WTC11 (cell line): ENCODE data around the gene SPOCK1. TPM values are rescaled to one million over a fixed set of nuclear protein-coding genes. Genes with fewer than 3 reads are reported as not detected.

Source experiments
- ATAC-seq: fragments of 200-7000 bp; cut with Tn5 transposase; 2 replicates; pipeline ENCODE4 v1.10.0; 2021; ENCODE audit warnings: mild to moderate bottlenecking, moderate library complexity
- CTCF ChIA-PET: fragments of 300-600 bp; sonication (Branson Sonifier 250); formaldehyde crosslinking; loops from one replicate; lab custom pipeline; 2021; ENCODE audit warnings: antibody characterized with exemption; lab: Charles Lee
- POLR2A ChIA-PET: fragments of 350-600 bp; sonication (Branson Sonifier 250); formaldehyde crosslinking; loops from one replicate; lab custom pipeline; 2021; ENCODE audit warnings: antibody characterized with exemption; lab: Charles Lee
- DNase-seq: peaks from one replicate; pipeline ENCODE4 v3.0.0; 2021; ENCODE audit warnings: low spot score
- H3K27ac Mint-ChIP-seq: 2 replicates; pipeline ENCODE4 v1.8.0; 2021; ENCODE audit warnings: mixed read lengths
- H3K27me3 Mint-ChIP-seq: 2 replicates; pipeline ENCODE4 v1.8.0; 2021; ENCODE audit warnings: low read depth, mild to moderate bottlenecking, moderate library complexity, mixed read lengths
- H3K36me3 Mint-ChIP-seq: 2 replicates; pipeline ENCODE4 v1.8.0; 2021; ENCODE audit warnings: mixed read lengths
- H3K4me1 Mint-ChIP-seq: 2 replicates; pipeline ENCODE4 v1.8.0; 2022; ENCODE audit warnings: mixed read lengths
- H3K4me3 Mint-ChIP-seq: 2 replicates; pipeline ENCODE4 v1.8.0; 2021; ENCODE audit warnings: mild to moderate bottlenecking, moderate library complexity, mixed read lengths
- H3K9me3 Mint-ChIP-seq: 2 replicates; pipeline ENCODE4 v1.8.0; 2021; ENCODE audit warnings: mixed read lengths
- ATF2 ChIP-seq: sonication (generic); formaldehyde crosslinking; IDR thresholded peaks from 2 replicates; pipeline ENCODE4 v1.8.1; 2022; ENCODE audit warnings: low read depth, missing genetic modification reagents, borderline replicate concordance
- CREM ChIP-seq: sonication (generic); formaldehyde crosslinking; IDR thresholded peaks from 2 replicates; pipeline ENCODE4 v1.8.1; 2022; ENCODE audit warnings: mild to moderate bottlenecking, missing genetic modification reagents, moderate library complexity
- FOXJ3 ChIP-seq: sonication (generic); formaldehyde crosslinking; IDR thresholded peaks from 2 replicates; pipeline ENCODE4 v1.9.0; 2021; ENCODE audit warnings: missing genetic modification reagents, mild to moderate bottlenecking, borderline replicate concordance
- GABPB1 ChIP-seq: sonication (generic); formaldehyde crosslinking; IDR thresholded peaks from 2 replicates; pipeline ENCODE4 v1.8.1; 2023; ENCODE audit warnings: mild to moderate bottlenecking, missing genetic modification reagents
- GRHL2 ChIP-seq: fragments of 250-450 bp; sonication (Bioruptor Pico); IDR thresholded peaks from 2 replicates; pipeline ENCODE4 v1.8.0; 2022; ENCODE audit warnings: mild to moderate bottlenecking, moderate library complexity; ENCODE audit not compliant: insufficient replicate concordance, severe bottlenecking
- JUN ChIP-seq: sonication (generic); formaldehyde crosslinking; IDR thresholded peaks from 2 replicates; pipeline ENCODE4 v1.8.0; 2023; ENCODE audit warnings: mild to moderate bottlenecking, missing genetic modification reagents
- MLX ChIP-seq: sonication (generic); formaldehyde crosslinking; IDR thresholded peaks from 2 replicates; pipeline ENCODE4 v1.8.1; 2023; ENCODE audit warnings: mild to moderate bottlenecking, missing genetic modification reagents, moderate library complexity
- NFATC4 ChIP-seq: fragments of 250-450 bp; sonication (Bioruptor Pico); IDR thresholded peaks from 2 replicates; pipeline ENCODE4 v1.9.0; 2021; ENCODE audit warnings: mild to moderate bottlenecking
- NR2C2 ChIP-seq: sonication (generic); formaldehyde crosslinking; IDR thresholded peaks from 2 replicates; pipeline ENCODE4 v1.8.0; 2022; ENCODE audit warnings: mild to moderate bottlenecking, missing genetic modification reagents
- PRRX2 ChIP-seq: fragments of 250-450 bp; sonication (Bioruptor Pico); IDR thresholded peaks from 2 replicates; pipeline ENCODE4 v1.8.0; 2021; ENCODE audit warnings: mild to moderate bottlenecking
- SP1 ChIP-seq: sonication (generic); formaldehyde crosslinking; conservative IDR thresholded peaks from 2 replicates; pipeline ENCODE4 v1.8.1; 2022; ENCODE audit warnings: missing genetic modification reagents
- TEAD4 ChIP-seq: sonication (generic); formaldehyde crosslinking; IDR thresholded peaks from 2 replicates; pipeline ENCODE4 v1.8.0; 2022; ENCODE audit warnings: mild to moderate bottlenecking, missing genetic modification reagents
- ZBTB21 ChIP-seq: sonication (generic); formaldehyde crosslinking; IDR thresholded peaks from 2 replicates; pipeline ENCODE4 v1.8.1; 2023; ENCODE audit warnings: mild to moderate bottlenecking, missing genetic modification reagents, borderline replicate concordance
- ZNF416 ChIP-seq: fragments of 250-450 bp; sonication (Bioruptor Pico); IDR thresholded peaks from 2 replicates; pipeline ENCODE4 v1.9.0; 2021; ENCODE audit warnings: mild to moderate bottlenecking, inconsistent platforms
- ZNF423 ChIP-seq: fragments of 250-450 bp; sonication (Bioruptor Pico); IDR thresholded peaks from 2 replicates; pipeline ENCODE4 v2.1.2; 2022; ENCODE audit warnings: mild to moderate bottlenecking, moderate library complexity
- ZNF671 ChIP-seq: fragments of 250-450 bp; sonication (Bioruptor Pico); IDR thresholded peaks from 2 replicates; pipeline ENCODE4 v1.8.0; 2021; ENCODE audit warnings: mild to moderate bottlenecking
- total RNA-seq: library from RNA; stranded (reverse); gene quantifications from 3 replicates; pipeline ENCODE4 v1.2.3, GENCODE V29; 2021
- TF ChIP-seq, protein P1 (sequence below): sonication (generic); formaldehyde crosslinking; IDR thresholded peaks from 2 replicates; pipeline ENCODE4 v1.8.1; 2023; ENCODE audit warnings: mild to moderate bottlenecking, missing genetic modification reagents, moderate library complexity
- TF ChIP-seq, protein P2 (sequence below): fragments of 250-450 bp; sonication (Bioruptor Pico); IDR thresholded peaks from 2 replicates; pipeline ENCODE4 v2.1.2; 2022; ENCODE audit warnings: mild to moderate bottlenecking, moderate library complexity
- TF ChIP-seq, protein P3 (sequence below): sonication (generic); formaldehyde crosslinking; IDR thresholded peaks from 2 replicates; pipeline ENCODE4 v1.8.1; 2023; ENCODE audit warnings: mild to moderate bottlenecking, missing genetic modification reagents
- TF ChIP-seq, protein P4 (sequence below): sonication (generic); formaldehyde crosslinking; IDR thresholded peaks from 2 replicates; pipeline ENCODE4 v1.8.1; 2023; ENCODE audit warnings: mild to moderate bottlenecking, moderate library complexity, missing genetic modification reagents
- TF ChIP-seq, protein P5 (sequence below): fragments of 250-450 bp; sonication (Bioruptor Pico); IDR thresholded peaks from 2 replicates; pipeline ENCODE4 v1.8.0; 2021; ENCODE audit warnings: mild to moderate bottlenecking

The SPOCK1 gene
- total RNA-seq, 1 experiment from 2014 or later, result 15.2 TPM

- TF ChIP-seq, protein P1, sequence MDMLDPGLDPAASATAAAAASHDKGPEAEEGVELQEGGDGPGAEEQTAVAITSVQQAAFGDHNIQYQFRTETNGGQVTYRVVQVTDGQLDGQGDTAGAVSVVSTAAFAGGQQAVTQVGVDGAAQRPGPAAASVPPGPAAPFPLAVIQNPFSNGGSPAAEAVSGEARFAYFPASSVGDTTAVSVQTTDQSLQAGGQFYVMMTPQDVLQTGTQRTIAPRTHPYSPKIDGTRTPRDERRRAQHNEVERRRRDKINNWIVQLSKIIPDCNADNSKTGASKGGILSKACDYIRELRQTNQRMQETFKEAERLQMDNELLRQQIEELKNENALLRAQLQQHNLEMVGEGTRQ (CRISPR knock-in tag), result no peak
- TF ChIP-seq, protein P2, sequence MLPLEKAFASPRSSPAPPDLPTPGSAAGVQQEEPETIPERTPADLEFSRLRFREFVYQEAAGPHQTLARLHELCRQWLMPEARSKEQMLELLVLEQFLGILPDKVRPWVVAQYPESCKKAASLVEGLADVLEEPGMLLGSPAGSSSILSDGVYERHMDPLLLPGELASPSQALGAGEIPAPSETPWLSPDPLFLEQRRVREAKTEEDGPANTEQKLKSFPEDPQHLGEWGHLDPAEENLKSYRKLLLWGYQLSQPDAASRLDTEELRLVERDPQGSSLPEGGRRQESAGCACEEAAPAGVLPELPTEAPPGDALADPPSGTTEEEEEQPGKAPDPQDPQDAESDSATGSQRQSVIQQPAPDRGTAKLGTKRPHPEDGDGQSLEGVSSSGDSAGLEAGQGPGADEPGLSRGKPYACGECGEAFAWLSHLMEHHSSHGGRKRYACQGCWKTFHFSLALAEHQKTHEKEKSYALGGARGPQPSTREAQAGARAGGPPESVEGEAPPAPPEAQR (CRISPR knock-in tag), result no peak
- no peak for TF ChIP-seq FOXJ3 (CRISPR knock-in tag)
- TF ChIP-seq JUN (CRISPR knock-in tag), result no peak
- TF ChIP-seq PRRX2 (CRISPR knock-in tag), result no peak
- TF ChIP-seq GABPB1 (CRISPR knock-in tag), result 0 out of 2 replicates have a peak, but pooled peaks have one; percentile 47
- no peak for TF ChIP-seq ZBTB21 (CRISPR knock-in tag)
These were observed 278.6 kb downstream of the SPOCK1 start (continued) for GRCh38 chr5:137220523-137220927.

GRCh38 chr5:137218896-137219295, 280.2 kb downstream of the SPOCK1 start:
- Mint-ChIP-seq H3K4me1 (no peaks in the 10 kb centered on the region), H3K4me3 (no peak overlapping the region), H3K36me3 (no peaks in the 10 kb centered on the region), H3K27me3 (no peaks in the 10 kb centered on the region), H3K27ac (no peak overlapping the region), H3K9me3 (no peaks in the 10 kb centered on the region)
- ChIA-PET CTCF (interaction anchor here (0.7 to 3.8 kb wide), 3 partner anchors 102 to 327 kb away, joined by 3 to 20 read pairs (median 3); no protein-coding TSS in a partner anchor), POLR2A (no interaction called here)
- no peak for TF ChIP-seq ZBTB21 (CRISPR knock-in tag)
- TF ChIP-seq, protein P3, sequence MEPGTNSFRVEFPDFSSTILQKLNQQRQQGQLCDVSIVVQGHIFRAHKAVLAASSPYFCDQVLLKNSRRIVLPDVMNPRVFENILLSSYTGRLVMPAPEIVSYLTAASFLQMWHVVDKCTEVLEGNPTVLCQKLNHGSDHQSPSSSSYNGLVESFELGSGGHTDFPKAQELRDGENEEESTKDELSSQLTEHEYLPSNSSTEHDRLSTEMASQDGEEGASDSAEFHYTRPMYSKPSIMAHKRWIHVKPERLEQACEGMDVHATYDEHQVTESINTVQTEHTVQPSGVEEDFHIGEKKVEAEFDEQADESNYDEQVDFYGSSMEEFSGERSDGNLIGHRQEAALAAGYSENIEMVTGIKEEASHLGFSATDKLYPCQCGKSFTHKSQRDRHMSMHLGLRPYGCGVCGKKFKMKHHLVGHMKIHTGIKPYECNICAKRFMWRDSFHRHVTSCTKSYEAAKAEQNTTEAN (CRISPR knock-in tag), result no peak
- DNase-seq (no peak), ATAC-seq (no peak)

- CTCF ChIA-PET, result interaction anchor here (0.7 to 3.8 kb wide), 2 partner anchors 143 to 327 kb away, joined by 3 to 20 read pairs; no protein-coding TSS in a partner anchor
- no peaks in the 10 kb centered on the region for H3K9me3 Mint-ChIP-seq
- TF ChIP-seq GABPB1 (CRISPR knock-in tag) (no peak), ZNF671 (CRISPR knock-in tag) (no peak), ZNF423 (CRISPR knock-in tag) (no peak), ZNF416 (CRISPR knock-in tag) (no peak), PRRX2 (CRISPR knock-in tag) (no peak), GRHL2 (CRISPR knock-in tag) (no peak), NFATC4 (no peak)
- ATAC-seq (no peak), DNase-seq (no peak)
- POLR2A ChIA-PET, result no interaction called here
- H3K27ac Mint-ChIP-seq, result no peak overlapping the region
- no peaks in the 10 kb centered on the region for H3K4me1 Mint-ChIP-seq
- no peaks in the 10 kb centered on the region for H3K36me3 Mint-ChIP-seq
- no peak overlapping the region for H3K4me3 Mint-ChIP-seq
- H3K27me3 Mint-ChIP-seq, result no peaks in the 10 kb centered on the region
These were observed 280.7 kb downstream of the SPOCK1 start for GRCh38 chr5:137218471-137218870.

GRCh38 chr5:137217599-137218200, 281.4 kb downstream of the SPOCK1 start:
- Mint-ChIP-seq H3K27ac (no peak overlapping the region), H3K36me3 (no peaks in the 10 kb centered on the region), H3K4me1 (no peaks in the 10 kb centered on the region), H3K9me3 (no peaks in the 10 kb centered on the region), H3K27me3 (no peaks in the 10 kb centered on the region), H3K4me3 (no peak overlapping the region)
- CTCF ChIA-PET, result interaction anchor here (0.7 to 3.8 kb wide), 4 partner anchors 15 to 185 kb away, joined by 3 to 20 read pairs (median 4); no protein-coding TSS in a partner anchor
- DNase-seq (no peak), ATAC-seq (no peak)
- POLR2A ChIA-PET, result no interaction called here
- TF ChIP-seq, protein P4, sequence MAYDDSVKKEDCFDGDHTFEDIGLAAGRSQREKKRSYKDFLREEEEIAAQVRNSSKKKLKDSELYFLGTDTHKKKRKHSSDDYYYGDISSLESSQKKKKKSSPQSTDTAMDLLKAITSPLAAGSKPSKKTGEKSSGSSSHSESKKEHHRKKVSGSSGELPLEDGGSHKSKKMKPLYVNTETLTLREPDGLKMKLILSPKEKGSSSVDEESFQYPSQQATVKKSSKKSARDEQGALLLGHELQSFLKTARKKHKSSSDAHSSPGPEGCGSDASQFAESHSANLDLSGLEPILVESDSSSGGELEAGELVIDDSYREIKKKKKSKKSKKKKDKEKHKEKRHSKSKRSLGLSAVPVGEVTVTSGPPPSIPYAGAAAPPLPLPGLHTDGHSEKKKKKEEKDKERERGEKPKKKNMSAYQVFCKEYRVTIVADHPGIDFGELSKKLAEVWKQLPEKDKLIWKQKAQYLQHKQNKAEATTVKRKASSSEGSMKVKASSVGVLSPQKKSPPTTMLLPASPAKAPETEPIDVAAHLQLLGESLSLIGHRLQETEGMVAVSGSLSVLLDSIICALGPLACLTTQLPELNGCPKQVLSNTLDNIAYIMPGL, result no peak
- TF ChIP-seq, protein P5, sequence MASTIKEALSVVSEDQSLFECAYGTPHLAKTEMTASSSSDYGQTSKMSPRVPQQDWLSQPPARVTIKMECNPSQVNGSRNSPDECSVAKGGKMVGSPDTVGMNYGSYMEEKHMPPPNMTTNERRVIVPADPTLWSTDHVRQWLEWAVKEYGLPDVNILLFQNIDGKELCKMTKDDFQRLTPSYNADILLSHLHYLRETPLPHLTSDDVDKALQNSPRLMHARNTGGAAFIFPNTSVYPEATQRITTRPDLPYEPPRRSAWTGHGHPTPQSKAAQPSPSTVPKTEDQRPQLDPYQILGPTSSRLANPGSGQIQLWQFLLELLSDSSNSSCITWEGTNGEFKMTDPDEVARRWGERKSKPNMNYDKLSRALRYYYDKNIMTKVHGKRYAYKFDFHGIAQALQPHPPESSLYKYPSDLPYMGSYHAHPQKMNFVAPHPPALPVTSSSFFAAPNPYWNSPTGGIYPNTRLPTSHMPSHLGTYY, result no peak
- TF ChIP-seq FOXJ3 (CRISPR knock-in tag), result no peak
- no peak for TF ChIP-seq ATF2
- TF ChIP-seq CREM, result no peak
- TF ChIP-seq NR2C2 (CRISPR knock-in tag), result no peak
- no peak for TF ChIP-seq SP1 (CRISPR knock-in tag)
- TF ChIP-seq NFATC4, result no peak
- TF ChIP-seq TEAD4 (CRISPR knock-in tag), result no peak
- no peak for TF ChIP-seq MLX (CRISPR knock-in tag)
